Measurements from ENCODE around the gene NTRK3. TPM values are rescaled to one million over a fixed set of nuclear protein-coding genes. Genes with fewer than 3 reads are reported as not detected.

Gene NTRK3
- total and polyA plus RNA-seq, 8 donors: 4.1 to 9.8 (median 7.4) TPM

- Histone ChIP-seq H3K4me3 (no peak overlapping the region), H3K27me3 (no peaks in the 10 kb centered on the region), H3K27ac (no peak overlapping the region), H3K36me3 (no peaks in the 10 kb centered on the region), H3K9me3 (no peaks in the 10 kb centered on the region), H3K4me1 (no peaks in the 10 kb centered on the region)
- DNase-seq: no peak
- no peak for ATAC-seq
- TF ChIP-seq, protein P1, sequence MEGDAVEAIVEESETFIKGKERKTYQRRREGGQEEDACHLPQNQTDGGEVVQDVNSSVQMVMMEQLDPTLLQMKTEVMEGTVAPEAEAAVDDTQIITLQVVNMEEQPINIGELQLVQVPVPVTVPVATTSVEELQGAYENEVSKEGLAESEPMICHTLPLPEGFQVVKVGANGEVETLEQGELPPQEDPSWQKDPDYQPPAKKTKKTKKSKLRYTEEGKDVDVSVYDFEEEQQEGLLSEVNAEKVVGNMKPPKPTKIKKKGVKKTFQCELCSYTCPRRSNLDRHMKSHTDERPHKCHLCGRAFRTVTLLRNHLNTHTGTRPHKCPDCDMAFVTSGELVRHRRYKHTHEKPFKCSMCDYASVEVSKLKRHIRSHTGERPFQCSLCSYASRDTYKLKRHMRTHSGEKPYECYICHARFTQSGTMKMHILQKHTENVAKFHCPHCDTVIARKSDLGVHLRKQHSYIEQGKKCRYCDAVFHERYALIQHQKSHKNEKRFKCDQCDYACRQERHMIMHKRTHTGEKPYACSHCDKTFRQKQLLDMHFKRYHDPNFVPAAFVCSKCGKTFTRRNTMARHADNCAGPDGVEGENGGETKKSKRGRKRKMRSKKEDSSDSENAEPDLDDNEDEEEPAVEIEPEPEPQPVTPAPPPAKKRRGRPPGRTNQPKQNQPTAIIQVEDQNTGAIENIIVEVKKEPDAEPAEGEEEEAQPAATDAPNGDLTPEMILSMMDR (IDR thresholded peaks at IDR 0.05): no peak
- intact Hi-C loops (cut with DNase I): no loop called here
These were observed 114.4 kb downstream of the NTRK3 start for GRCh38 chr15:88142121-88142520.

GRCh38 chr15:88141269-88141889 is 115.2 kb downstream of the NTRK3 start:
- no peak overlapping the region for H3K27ac ChIP-seq
- no peak overlapping the region for H3K4me3 ChIP-seq
- no peaks in the 10 kb centered on the region for H3K36me3 ChIP-seq
- DNase-seq (no peak), ATAC-seq (no peak)
- no peaks in the 10 kb centered on the region for H3K27me3 ChIP-seq
- TF ChIP-seq, protein P1 (IDR thresholded peaks at IDR 0.05): no peak
- H3K4me1 ChIP-seq: no peaks in the 10 kb centered on the region
- intact Hi-C loops (cut with DNase I): no loop called here
- H3K9me3 ChIP-seq: no peaks in the 10 kb centered on the region

DNA sequence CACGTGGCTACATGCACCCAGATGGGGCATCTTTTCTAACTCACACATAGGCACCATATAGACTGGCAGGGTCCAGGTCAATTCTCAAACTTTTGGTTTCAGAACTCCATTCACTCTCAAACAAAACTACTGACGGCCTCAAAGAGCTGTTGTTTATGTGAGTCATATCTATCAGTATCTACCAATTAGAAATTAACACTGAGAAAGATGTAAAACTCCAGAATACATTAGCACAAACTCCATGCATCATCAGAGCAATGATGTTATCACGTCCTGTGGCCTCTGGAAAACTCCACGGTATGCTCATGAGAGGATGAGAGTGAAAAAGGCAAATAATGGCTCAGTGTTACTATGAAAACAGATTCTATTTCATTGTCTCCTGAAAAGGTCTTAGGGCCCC is 116.1 kb downstream of the NTRK3 start:
- H3K27ac ChIP-seq: no peak overlapping the region
- ATAC-seq: no peak
- no peaks in the 10 kb centered on the region for H3K4me1 ChIP-seq

GRCh38 chr15:88139936-88140335 is 116.6 kb downstream of the NTRK3 start:
- TF ChIP-seq, protein P1 (IDR thresholded peaks at IDR 0.05): no peak
- ATAC-seq (no peak), DNase-seq (no peak)
- Histone ChIP-seq H3K36me3 (no peaks in the 10 kb centered on the region), H3K9me3 (no peaks in the 10 kb centered on the region), H3K4me3 (no peak overlapping the region), H3K27me3 (no peaks in the 10 kb centered on the region), H3K4me1 (no peaks in the 10 kb centered on the region), H3K27ac (no peak overlapping the region)
- intact Hi-C loops (cut with DNase I): no loop called here

More for the DNA sequence above, 116.1 kb downstream of the NTRK3 start:
- H3K27me3 ChIP-seq: no peaks in the 10 kb centered on the region
- DNase-seq: no peak
- no peak overlapping the region for H3K4me3 ChIP-seq
- no peaks in the 10 kb centered on the region for H3K9me3 ChIP-seq
- H3K36me3 ChIP-seq: no peaks in the 10 kb centered on the region
- TF ChIP-seq, protein P1 (IDR thresholded peaks at IDR 0.05): no peak
- intact Hi-C loops (cut with DNase I): no loop called here

DNA sequence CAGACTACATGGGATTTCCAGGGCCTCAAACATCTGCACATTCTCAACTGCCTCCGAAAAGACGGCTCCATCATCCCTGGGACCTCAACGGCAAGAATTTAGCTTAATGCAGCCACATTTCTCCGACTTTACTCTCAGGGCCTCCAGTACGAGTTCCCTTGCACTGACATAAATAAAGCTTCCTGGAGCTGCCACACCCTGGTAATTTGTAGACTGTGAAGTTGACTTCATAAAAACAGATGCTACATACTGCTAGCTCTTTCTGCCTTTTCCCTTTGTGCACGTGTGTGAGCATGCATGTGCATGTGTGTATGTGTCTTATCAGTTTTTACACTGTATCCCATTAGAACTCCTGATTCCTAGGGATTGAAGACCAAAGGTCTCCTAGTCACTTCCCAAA is 122.7 kb downstream of the NTRK3 start:
- H3K4me1 ChIP-seq: no peaks in the 10 kb centered on the region
- no peak overlapping the region for H3K27ac ChIP-seq
- no peaks in the 10 kb centered on the region for H3K36me3 ChIP-seq
- DNase-seq: no peak
- no peaks in the 10 kb centered on the region for H3K9me3 ChIP-seq
- no peak for ATAC-seq
- H3K27me3 ChIP-seq: no peaks in the 10 kb centered on the region
- TF ChIP-seq, protein P1 (IDR thresholded peaks at IDR 0.05): no peak
- no peak overlapping the region for H3K4me3 ChIP-seq
- intact Hi-C loops (cut with DNase I): no loop called here
